22Rv1 (cell line): ENCODE data around the gene ANKRD28.

Experiments used
- H3K27ac ChIP-seq: fragments of 450-650 bp; 2 replicates; pipeline ENCODE4 v1.5.1; 2017
- ZFX ChIP-seq: fragments of 450-650 bp; IDR thresholded peaks from 2 replicates; pipeline ENCODE4 v1.6.1; 2017; ENCODE audit warnings: antibody characterized with exemption, borderline replicate concordance
- TF ChIP-seq, protein P1 (sequence below): fragments of 450-650 bp; IDR thresholded peaks from 2 replicates; pipeline ENCODE4 v1.5.1; 2017; ENCODE audit warnings: mild to moderate bottlenecking

ANKRD28 gene

GRCh38 chr3:15634671-15635070 is 163.1 kb downstream of the ANKRD28 start:
- H3K27ac ChIP-seq: peak overlapping the region; percentile 47; the same call in 1 of the 2 replicates
- TF ChIP-seq, protein P1, sequence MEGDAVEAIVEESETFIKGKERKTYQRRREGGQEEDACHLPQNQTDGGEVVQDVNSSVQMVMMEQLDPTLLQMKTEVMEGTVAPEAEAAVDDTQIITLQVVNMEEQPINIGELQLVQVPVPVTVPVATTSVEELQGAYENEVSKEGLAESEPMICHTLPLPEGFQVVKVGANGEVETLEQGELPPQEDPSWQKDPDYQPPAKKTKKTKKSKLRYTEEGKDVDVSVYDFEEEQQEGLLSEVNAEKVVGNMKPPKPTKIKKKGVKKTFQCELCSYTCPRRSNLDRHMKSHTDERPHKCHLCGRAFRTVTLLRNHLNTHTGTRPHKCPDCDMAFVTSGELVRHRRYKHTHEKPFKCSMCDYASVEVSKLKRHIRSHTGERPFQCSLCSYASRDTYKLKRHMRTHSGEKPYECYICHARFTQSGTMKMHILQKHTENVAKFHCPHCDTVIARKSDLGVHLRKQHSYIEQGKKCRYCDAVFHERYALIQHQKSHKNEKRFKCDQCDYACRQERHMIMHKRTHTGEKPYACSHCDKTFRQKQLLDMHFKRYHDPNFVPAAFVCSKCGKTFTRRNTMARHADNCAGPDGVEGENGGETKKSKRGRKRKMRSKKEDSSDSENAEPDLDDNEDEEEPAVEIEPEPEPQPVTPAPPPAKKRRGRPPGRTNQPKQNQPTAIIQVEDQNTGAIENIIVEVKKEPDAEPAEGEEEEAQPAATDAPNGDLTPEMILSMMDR: no peak
- TF ChIP-seq ZFX: no peak

- H3K27ac ChIP-seq: peak overlapping the region; percentile 47
- TF ChIP-seq, protein P1: no peak
- TF ChIP-seq ZFX: no peak
Observed at GRCh38 chr3:15633766-15634598, 163.8 kb downstream of the ANKRD28 start.

GRCh38 chr3:15633159-15633558 is 164.6 kb downstream of the ANKRD28 start:
- TF ChIP-seq ZFX: no peak
- TF ChIP-seq, protein P1: no peak
- H3K27ac ChIP-seq: peak overlapping the region; percentile 47

DNA sequence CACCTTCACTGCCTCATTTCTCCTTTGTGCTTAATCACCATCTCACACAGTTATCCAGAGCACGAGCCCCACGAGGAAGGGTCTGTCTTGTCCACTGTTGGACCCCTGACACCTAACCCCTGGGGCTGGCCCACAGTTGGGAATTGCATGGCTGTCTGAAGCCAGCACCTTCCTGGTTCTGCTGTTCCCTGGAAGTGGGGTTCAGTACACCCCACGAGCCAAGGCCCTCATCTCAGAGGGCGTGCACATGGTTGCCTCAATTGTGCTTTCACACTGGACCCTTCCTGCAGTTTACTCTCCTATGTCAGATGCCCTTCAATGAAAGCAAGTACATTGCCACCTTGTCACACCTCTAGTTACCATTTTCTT is 165.6 kb downstream of the ANKRD28 start:
- TF ChIP-seq, protein P1: no peak
- TF ChIP-seq ZFX: no peak
- H3K27ac ChIP-seq: peak overlapping the region; percentile 47; the same call in 1 of the 2 replicates

- H3K27ac ChIP-seq: peak overlapping the region; percentile 68
Observed at GRCh38 chr3:15631426-15632211, 166.2 kb downstream of the ANKRD28 start.

DNA sequence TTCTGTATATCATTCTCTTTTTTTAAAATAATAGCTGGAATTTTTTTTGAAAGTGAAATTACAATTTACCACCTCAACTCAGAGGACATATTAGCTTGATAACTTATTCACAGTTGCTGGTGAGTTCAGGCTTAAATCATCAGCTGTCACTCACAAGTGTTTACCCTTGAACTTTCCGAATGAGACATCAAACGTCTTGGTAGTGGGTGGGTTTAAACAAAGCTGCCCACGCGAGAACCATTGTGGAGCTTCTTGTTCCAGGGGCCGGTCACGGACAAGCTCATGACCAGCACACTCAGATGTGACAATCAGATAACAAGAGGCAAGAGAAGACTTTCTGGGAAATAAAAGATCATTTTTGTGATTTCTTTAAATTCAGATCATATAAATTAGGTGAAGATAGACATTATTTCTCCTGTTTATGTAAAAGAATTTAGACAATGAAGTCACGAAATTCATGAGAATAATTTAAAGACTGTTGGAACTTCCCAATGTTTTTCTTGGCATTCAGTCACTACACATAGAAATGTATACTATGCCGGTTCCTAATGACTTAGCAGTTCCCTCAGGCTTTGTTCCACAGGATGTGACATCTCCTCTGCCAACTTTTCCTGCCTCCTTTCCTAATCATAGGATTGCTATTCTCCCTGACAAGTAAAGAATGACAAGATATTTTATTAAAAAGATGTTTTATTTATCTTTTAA is 167.0 kb downstream of the ANKRD28 start:
- TF ChIP-seq, protein P1: no peak
- TF ChIP-seq ZFX: no peak
- H3K27ac ChIP-seq: peak overlapping the region; percentile 68

More at GRCh38 chr3:15631426-15632211, 166.2 kb downstream of the ANKRD28 start:
- no peak for TF ChIP-seq ZFX
- TF ChIP-seq, protein P1: no peak
